Stimulated activated CD8-positive, alpha-beta memory T cell treated with anti-CD3 and anti-CD28 coated beads, Interleukin-12 subunit alpha, Interleukin-12 subunit beta, amount 100 ng/mL, for 4 hours (primary cell): ENCODE measurements around the gene EPC1.
"Not testable (repeated sequence)": the region's sequence is repeated elsewhere in the genome, so short reads cannot be mapped to it uniquely, and the experiment has no call there.

Source experiments
- DNase-seq: peaks from one replicate; pipeline ENCODE4 v3.0.0-alpha.2; 2020; ENCODE audit warnings: low read depth

Gene EPC1

GRCh38 chr10:32279795-32280194 is 67.2 kb downstream of the EPC1 start:
- no peak for DNase-seq

DNA sequence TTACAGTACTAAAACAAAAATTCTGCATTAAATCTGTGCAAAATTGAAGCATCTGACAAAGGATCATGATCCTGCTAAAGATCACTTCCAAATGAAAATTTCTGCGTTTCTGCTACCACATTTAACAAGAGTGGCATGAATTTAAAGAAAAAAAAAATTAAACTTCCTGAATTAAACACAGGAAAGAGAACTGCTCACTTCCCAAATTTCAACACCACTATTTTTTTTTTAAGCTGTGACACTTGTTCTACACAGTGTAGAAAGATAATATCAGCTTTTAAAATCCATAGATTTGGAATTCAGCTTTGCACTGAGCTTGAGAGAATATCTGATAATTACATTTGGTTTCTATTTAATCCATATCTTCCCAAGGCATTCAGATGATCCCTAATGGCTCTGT is 73.6 kb downstream of the EPC1 start:
- DNase-seq: no peak

- no peak for DNase-seq
Observed at GRCh38 chr10:32271617-32272016, 75.3 kb downstream of the EPC1 start.

DNA sequence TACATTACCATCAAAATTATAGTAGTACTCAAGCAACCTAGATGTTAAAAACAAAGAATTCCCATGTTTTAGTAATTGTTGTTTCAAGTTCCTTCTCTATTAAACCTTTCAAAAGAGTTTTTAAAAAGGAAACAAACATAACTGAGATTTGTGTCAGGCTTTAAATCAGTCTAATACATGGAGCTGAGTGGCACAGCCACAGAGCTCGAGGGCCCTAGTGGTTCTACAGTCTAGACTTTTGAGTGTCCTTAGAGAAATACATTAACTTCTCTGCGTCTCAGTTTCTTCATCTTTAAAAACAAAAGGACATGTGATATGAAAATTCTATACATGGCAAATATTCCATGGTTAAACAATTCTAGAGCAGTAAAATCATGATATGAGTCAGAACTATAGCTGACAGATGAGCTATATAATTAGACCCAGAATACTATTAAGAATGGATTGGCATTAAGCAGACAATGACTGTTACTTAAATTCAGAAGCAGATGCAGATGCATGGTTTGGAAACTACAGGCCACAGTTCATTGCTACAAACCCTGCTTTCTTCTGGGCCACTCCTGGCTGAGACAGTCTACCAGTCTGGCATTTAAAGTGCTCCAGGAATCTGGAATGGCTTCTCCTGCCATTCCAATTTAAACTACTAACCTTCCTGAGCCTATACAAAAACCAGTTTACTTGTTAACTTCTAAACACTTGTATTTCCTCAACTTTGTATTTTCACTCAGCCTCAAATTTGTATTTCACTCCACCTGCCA is 77.4 kb downstream of the EPC1 start:
- no peak for DNase-seq

- DNase-seq: no peak
Observed at GRCh38 chr10:32268788-32269187, 78.2 kb downstream of the EPC1 start.

DNA sequence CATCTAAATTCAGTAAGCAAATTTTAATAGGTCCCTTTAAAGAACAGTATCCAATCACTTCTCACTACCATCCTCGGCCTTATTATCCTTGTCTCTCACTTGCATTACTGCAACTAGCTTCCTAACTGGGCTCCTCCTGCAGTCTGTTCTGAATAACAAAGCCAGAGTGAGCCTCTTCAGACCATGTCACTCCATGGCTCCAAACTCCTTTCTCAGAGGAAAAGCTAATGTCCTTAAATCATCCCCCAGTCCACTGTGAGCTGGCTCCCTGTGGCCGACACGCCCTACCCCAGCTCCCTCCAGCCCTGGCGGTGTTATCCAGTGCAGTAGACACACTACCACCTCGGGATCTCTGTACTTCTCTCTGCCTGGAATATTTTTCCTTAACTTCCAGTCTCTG is 80.0 kb downstream of the EPC1 start:
- no peak for DNase-seq

DNA sequence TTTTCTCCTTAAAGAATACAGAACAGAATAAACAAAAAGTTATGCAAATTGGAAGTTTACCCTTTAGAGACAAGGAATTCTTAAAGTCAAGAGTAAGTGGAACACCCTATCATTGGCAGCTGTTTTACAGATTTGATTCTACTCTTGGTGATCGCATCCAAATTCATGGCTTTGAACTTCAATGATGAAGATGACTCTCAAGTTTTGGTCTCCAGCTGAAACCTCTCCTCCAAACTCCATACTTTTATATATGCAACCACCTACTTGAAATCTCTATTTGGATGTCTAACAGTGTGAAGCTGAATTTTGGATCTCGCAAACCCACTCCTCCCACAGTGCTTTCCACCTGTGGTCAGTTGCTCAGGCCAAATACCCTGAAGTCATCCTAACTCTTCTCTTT is 80.4 kb downstream of the EPC1 start:
- no peak for DNase-seq

DNA sequence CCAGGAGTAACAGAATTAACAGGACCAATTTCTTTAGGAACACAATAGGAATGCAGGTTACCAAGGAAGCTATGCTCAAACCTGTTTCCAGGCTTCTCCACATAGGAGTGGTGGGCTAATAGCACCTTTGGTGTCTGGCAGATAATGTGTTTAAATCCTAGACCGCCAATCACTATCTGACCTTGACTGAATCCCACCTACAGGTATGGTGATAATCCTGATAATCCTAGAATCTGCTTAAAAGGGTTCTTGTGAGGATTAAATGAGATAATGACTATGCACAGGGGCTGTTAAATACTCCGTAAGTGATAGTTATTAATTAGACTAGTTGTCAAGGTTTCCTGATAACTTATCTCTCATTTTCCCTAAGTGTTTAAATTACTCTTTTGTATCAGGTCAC is 81.2 kb downstream of the EPC1 start:
- no peak for DNase-seq

- DNase-seq: no peak
Observed at GRCh38 chr10:32263300-32263699, 83.7 kb downstream of the EPC1 start.

DNA sequence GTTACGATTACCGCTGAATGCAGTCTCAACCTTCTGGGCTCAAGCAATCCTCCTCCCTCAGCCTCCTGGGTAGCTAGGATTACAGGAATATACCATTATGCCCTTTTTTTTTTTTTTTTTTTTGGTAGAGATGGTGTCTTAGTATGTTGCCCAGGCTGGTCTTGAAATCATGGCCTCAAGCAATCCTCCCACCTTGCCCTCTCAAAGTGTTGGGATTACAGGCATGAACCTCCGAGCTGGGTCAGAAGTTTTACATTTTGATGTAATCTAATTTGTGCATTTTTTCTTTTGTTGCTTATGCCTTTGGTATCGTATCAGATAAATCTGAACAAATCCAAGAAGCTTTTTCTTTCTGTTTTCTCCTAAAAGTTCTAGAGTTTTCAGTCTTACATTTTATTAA is 87.4 kb downstream of the EPC1 start:
- DNase-seq: no peak

DNA sequence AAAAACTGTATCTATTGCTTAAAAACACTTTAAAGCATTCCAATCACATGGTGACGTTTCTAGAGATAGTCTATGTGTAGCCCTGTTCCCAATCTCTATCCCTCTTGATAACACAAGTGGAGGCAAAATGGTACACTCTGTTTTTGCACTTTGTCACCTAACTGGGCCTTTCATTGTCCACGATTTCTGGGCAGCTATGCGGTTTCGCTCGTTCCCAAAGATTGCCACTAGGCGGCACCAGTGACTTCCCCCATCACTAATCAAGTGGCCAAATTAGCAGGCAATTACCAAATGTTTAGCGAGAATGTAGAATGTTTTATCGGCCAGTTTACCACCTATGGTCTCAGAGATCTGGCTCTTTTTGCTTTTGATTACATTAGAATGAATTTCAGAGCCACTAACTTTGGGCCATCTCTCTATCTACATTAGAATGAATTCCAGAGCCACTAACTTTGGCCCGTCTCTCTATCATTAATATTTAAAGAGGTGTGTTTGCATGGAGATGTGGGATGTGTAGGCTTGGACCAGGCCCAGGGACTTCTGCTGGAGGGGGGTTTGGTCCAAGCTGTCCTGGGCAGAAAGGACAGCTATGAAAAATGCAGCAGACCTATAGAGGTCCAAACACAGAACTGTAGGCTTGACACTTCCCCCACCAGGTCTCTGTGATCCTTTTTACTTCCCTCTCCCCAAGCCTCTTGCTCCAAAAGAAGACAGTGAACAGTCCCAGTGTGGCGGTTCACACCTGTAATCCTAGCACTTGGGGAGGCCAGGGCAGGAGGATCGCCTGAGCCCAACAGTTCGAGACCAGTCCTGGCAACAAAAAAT is 90.1 kb downstream of the EPC1 start:
- DNase-seq: peak; percentile 35

DNA sequence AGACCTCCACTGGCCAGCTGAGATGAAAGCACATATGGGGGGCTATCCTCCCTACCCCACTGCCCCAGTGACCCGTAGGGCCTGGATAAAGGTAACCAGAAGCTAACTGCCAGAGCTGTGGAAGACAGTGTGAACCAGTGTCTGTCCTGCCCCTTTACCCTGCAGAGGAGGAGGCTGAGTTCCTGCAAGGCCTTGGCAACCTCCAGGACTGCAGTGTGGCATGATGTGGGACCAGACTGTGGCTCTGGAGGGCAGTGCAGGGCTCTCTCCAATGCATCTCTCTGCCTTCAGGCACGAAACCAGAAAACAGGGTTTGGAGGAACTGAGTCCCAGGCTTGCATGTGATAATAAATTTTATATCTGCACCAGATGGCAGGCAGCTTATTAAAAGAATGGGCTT is 93.1 kb downstream of the EPC1 start:
- DNase-seq: no peak

DNA sequence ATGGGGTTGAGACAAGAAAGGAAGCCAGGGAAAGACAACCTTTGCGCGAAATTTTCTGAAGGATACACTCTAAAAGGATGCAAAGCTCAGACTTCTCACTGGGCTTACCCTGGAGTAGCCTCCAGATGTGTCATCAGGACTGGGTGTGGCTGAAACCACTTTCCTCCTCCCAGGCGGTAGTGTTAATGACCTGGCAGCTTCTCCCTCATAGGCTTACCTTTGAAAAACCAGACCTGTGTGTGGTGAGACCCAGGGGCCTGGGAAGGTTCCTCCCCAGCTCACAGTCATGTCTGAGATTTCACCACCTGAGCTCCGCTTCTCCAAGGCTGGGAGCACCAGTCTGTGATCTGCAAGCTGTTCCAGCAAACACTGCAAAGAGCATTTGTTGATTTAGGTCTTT is 93.7 kb downstream of the EPC1 start:
- DNase-seq: no peak

DNA sequence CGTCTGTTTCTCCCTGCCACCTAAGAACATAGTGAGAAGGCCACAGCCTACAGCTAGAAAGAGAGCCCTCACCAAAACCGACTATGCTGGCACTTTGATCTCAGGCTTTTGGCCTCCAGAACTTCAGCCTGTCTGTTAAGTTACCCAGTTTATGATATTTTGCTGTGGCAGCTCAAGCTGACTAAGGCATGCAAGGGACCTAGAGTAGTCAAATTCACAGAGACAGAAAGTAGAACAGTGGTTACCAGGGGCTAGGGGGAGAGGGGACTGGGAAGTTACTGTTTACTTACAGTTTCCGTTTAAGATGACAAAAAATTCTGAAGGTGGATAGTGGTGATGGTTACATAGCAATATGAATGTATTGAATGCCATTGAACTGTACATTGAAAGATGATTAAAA is 96.5 kb downstream of the EPC1 start:
- not testable (repeated sequence) for DNase-seq

- DNase-seq: no peak
Observed at GRCh38 chr10:32246685-32247084, 100.3 kb downstream of the EPC1 start.

DNA sequence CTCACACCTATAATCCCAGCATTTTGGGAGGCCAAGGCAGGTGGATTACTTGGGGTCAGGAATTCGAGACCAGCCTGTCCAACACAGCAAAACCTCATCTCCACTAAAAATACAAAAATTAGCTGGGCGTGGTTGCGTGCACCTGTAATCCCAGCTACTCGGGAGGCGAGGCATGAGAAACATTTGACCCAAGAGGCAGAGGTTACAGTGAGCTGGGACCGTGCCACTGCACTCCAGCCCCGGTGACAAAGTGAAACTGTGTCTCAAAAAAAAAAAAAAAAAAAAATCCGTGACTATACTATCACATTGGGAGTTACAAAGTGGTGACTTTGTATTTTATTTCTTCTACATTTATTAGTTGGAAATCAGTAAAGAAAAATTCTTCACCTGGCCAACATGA is 101.2 kb downstream of the EPC1 start:
- no peak for DNase-seq

DNA sequence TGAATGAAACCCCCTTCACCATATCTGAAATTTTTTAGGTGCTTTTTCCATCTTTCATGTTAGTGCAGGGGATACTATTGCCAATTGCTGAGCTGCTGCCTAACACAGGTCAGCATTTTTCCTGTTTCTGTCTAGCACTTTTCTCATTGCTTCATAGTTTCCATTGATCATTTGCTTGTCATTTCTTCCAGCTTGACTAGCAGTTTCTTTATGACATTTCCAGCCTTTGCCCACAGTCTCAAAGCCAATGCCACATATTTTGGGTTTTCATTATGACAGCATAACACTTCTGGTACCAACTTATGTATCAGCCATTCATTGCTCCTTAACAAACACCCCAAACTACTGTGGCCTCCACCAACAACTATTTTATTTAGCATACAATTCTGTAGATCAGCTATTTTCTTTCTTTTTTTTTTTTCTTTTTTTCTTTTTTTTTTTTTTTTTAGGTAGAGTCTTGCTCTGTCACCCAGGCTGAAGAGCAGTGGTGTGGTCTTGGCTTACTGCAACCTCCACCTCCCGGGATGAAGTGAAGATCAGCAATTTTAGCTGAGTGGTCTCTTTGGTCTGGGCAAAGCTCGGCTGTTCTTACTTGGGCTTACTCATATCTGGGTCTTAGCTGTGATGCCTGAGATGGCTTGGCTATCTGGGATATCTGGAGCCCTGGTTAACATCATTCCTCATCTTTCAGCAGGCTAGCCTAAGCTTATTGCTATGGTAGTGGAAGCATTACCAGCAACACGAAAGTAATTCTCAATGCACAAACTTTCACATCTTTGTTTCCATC is 102.3 kb downstream of the EPC1 start:
- no peak for DNase-seq

DNA sequence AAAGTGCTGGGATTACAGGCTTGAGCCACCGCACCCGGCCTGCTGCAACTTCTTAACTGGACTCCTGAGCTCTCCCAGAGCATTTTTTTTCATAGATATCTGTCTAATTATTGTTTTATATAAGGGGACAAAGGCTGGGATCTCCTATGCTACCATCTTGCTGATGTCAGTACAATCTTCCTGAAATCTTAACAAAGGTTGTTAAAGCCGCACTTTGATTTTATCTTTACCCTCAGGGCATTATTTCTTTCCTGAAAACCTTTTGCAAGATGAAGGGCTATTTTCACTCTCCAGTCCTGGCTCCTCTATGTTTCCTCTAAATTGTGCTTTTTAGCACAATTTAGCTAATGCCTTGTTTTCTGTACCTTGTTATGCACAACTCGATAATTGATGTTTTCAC is 102.9 kb downstream of the EPC1 start:
- DNase-seq: no peak

GRCh38 chr10:32241946-32242345 is 105.0 kb downstream of the EPC1 start:
- no peak for DNase-seq

DNA sequence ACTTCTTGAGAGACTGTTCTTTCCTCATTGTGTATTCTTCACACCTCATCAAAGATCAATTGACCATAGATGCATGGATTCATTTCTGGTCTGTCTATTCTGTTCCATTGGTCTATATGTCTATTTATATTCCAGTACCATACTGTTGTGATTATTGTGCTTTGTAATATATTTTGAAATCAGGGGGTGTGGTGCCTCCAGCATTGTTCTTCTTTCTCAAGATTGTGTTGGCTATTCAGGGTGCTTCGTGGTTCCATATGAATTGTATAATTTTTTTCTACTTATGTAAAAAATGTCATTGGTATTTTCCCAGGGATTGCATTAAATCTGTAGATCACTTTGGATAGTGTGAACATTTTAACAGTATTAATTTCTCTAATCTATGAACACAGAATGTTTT is 106.5 kb downstream of the EPC1 start:
- no peak for DNase-seq

DNA sequence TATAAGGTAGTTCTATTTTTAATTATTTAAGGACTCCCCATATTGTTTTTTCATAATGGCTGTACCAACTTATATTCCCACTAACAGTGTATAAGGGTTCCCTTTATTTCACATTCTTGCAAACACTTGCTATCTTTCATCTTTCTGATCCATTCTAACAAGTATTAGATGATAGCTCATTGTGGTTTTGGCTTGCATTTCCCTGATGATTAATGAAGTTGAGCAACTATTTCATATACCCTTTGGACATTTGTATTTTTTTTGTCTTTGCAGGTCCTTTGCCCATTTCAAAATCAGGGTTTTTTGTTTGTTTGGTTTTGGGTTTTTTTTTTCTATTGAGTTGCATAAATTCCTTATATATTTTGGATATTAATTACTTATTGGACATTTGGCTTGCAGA is 107.2 kb downstream of the EPC1 start:
- DNase-seq: no peak

DNA sequence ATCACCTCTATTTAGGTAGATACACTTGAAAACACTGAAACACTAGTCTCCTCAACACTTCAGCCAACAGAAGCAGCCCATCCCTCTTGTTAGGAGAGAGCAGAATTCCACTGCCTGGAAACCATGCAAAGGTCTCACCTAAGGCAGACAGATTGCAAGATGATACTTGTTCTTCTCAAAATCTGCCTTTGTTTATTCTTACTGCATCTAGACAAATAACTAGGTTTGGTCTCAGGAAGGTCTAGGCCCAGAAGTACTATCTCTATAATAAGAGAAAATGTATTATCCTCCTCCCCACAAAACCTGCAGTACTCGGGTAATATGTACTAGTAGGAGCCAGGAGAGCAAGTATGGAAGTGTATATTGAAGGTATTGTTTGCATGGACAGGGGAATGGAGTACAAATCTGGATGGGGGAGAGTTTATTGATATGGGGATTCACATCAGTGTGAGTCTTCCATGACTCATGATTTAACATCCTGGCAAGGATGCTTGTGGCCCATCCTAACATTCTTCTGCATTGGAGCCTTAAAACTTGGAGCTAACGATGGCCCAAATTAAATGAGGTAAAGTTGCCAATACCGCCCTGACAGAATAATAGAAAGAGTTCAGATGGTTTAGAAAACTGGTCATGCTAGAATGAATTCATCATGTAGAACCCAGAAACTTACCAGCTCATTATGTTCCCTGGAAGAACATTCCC is 109.2 kb downstream of the EPC1 start:
- no peak for DNase-seq
